GM23248 (cell line): ENCODE data around the gene LINGO1. TPM values are rescaled to one million over a fixed set of nuclear protein-coding genes. Genes with fewer than 3 reads are reported as not detected.

Experiments used
- DNase-seq: peaks from one replicate; pipeline ENCODE4 v3.0.0-alpha.2; 2015
- H2AFZ ChIP-seq: fragments of 200-600 bp; sonication (generic); 2 replicates; pipeline ENCODE4 v1.6.1; 2016; ENCODE audit warnings: antibody characterized with exemption
- H3F3A ChIP-seq: fragments of 200-600 bp; sonication (generic); 2 replicates; pipeline ENCODE4 v1.6.1; 2016; ENCODE audit warnings: mild to moderate bottlenecking, antibody characterized with exemption, mixed run types; ENCODE audit not compliant: insufficient read depth
- H3K27ac ChIP-seq: fragments of 200-600 bp; sonication (generic); 2 replicates; pipeline ENCODE4 v1.5.1; 2016; ENCODE audit warnings: mild to moderate bottlenecking
- H3K27me3 ChIP-seq: fragments of 200-600 bp; sonication (generic); replicated peaks from 2 replicates; pipeline ENCODE4 v1.6.1; 2016; ENCODE audit warnings: mild to moderate bottlenecking; ENCODE audit not compliant: insufficient read depth
- H3K36me3 ChIP-seq: fragments of 200-600 bp; sonication (generic); 2 replicates; pipeline ENCODE4 v1.6.1; 2016; ENCODE audit warnings: low read depth, mild to moderate bottlenecking
- H3K4me1 ChIP-seq: fragments of 200-600 bp; sonication (generic); 2 replicates; pipeline ENCODE4 v1.6.1; 2016; ENCODE audit warnings: mild to moderate bottlenecking; ENCODE audit not compliant: insufficient read depth
- H3K4me2 ChIP-seq: fragments of 200-600 bp; sonication (generic); one replicate; pipeline ENCODE4 v1.6.1; 2016; ENCODE audit warnings: mild to moderate bottlenecking; ENCODE audit not compliant: unreplicated experiment
- H3K4me3 ChIP-seq: fragments of 200-600 bp; sonication (generic); 2 replicates; pipeline ENCODE4 v1.5.1; 2016; ENCODE audit warnings: mild to moderate bottlenecking
- H3K79me2 ChIP-seq: fragments of 200-600 bp; sonication (generic); 2 replicates; pipeline ENCODE4 v1.6.1; 2016; ENCODE audit warnings: mild to moderate bottlenecking; ENCODE audit not compliant: insufficient read depth
- H3K9ac ChIP-seq: fragments of 200-600 bp; sonication (generic); 2 replicates; pipeline ENCODE4 v1.6.1; 2016; ENCODE audit warnings: mild to moderate bottlenecking
- H3K9me2 ChIP-seq: fragments of 200-600 bp; sonication (generic); 2 replicates; pipeline ENCODE4 v1.6.1; 2016; ENCODE audit warnings: mixed run types, mild to moderate bottlenecking, moderate library complexity; ENCODE audit not compliant: insufficient read depth
- H3K9me3 ChIP-seq: fragments of 200-600 bp; sonication (generic); one replicate; pipeline ENCODE4 v1.6.1; 2017; ENCODE audit warnings: low read depth
- H4K20me1 ChIP-seq: fragments of 200-600 bp; sonication (generic); 2 replicates; pipeline ENCODE4 v1.6.0; 2016; ENCODE audit not compliant: insufficient read depth
- EZH2 ChIP-seq: fragments of 200-600 bp; sonication (generic); IDR thresholded peaks from 2 replicates; pipeline ENCODE4 v1.6.1; 2018; ENCODE audit warnings: antibody characterized with exemption, mild to moderate bottlenecking; ENCODE audit not compliant: insufficient read depth, poor library complexity, severe bottlenecking
- EZH2phosphoT487 ChIP-seq: fragments of 200-600 bp; sonication (generic); IDR thresholded peaks from 2 replicates; pipeline ENCODE4 v1.6.1; 2018; ENCODE audit warnings: antibody characterized with exemption, moderate library complexity, mild to moderate bottlenecking, low read depth; ENCODE audit not compliant: insufficient read depth
- WGBS, 2 experiments: methylation state at CpG; one replicate each; pipeline ENCODE4 v1.1.6; 2015 to 2017; ENCODE audit warnings: low lambda C conversion rate in 2 of 2, low coverage in 1 of 2; ENCODE audit errors: missing lambda C conversion rate in 2 of 2; 5-methylcytosine and 5-hydroxymethylcytosine counted together
- in situ Hi-C: fragments of 300-500 bp; cut with MboI; formaldehyde crosslinking; loops from 2 replicates; pipeline ENCODE4 v1.15.0; 2020
- polyA plus RNA-seq: library from polyadenylated mRNA; unstranded; fragments of >200 nt; fragmentation: Nextera tagmentation; extraction: Ambion mirVana; gene quantifications from 2 replicates; pipeline ENCODE4 v1.2.1, GENCODE V29; 2016
- total RNA-seq: library from RNA; depleted of rRNA; stranded (reverse); fragments of >200 nt; shearing (Covaris generic); gene quantifications from 2 replicates; pipeline ENCODE4 v1.2.3, GENCODE V29; 2014; rRNA removed

The LINGO1 gene, protein sequence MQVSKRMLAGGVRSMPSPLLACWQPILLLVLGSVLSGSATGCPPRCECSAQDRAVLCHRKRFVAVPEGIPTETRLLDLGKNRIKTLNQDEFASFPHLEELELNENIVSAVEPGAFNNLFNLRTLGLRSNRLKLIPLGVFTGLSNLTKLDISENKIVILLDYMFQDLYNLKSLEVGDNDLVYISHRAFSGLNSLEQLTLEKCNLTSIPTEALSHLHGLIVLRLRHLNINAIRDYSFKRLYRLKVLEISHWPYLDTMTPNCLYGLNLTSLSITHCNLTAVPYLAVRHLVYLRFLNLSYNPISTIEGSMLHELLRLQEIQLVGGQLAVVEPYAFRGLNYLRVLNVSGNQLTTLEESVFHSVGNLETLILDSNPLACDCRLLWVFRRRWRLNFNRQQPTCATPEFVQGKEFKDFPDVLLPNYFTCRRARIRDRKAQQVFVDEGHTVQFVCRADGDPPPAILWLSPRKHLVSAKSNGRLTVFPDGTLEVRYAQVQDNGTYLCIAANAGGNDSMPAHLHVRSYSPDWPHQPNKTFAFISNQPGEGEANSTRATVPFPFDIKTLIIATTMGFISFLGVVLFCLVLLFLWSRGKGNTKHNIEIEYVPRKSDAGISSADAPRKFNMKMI
- total RNA-seq, result not detected in 2 replicates
- not detected in 2 replicates for polyA plus RNA-seq

- DNase-seq, result peak; percentile 50
- peak within 1 kb of the TSS; percentile 59 for H3K4me2 ChIP-seq
- H3K79me2 ChIP-seq, result no peaks in the 10 kb centered on the region
- peak within 1 kb of the TSS; percentile 70 for H3K4me3 ChIP-seq
- H3K27me3 ChIP-seq, result peaks cover 46% of the 10 kb centered on the region
- no peaks in the 10 kb centered on the region for H3K4me1 ChIP-seq
- peak within 1 kb of the TSS; percentile 86 for H2AFZ ChIP-seq
- no peak for TF ChIP-seq EZH2phosphoT487
- TF ChIP-seq EZH2, result no peak
- peak within 1 kb of the TSS; percentile 37; the same call in 1 of the 2 replicates for H3K9ac ChIP-seq
- H3K27ac ChIP-seq, result no peak within 1 kb of the TSS
- no peaks in the 10 kb centered on the region for H3F3A ChIP-seq
- no peaks in the 10 kb centered on the region for H4K20me1 ChIP-seq
- 1 to 2% methylated on average over 26 to 53 of the region's 88 CpGs for WGBS, 2 experiments
- no peaks in the 10 kb centered on the region for H3K36me3 ChIP-seq
- H3K9me2 ChIP-seq, result no peaks in the 10 kb centered on the region
- in situ Hi-C loops, result no loop called here
- no peaks in the 10 kb centered on the region for H3K9me3 ChIP-seq
These were observed at the start of gene LINGO1 for GRCh38 chr15:77632534-77633133. TSS of gene LINGO1 (minus strand) at chr15:77632912. CDS start at chr15:77632315, 597 bp downstream.

DNA sequence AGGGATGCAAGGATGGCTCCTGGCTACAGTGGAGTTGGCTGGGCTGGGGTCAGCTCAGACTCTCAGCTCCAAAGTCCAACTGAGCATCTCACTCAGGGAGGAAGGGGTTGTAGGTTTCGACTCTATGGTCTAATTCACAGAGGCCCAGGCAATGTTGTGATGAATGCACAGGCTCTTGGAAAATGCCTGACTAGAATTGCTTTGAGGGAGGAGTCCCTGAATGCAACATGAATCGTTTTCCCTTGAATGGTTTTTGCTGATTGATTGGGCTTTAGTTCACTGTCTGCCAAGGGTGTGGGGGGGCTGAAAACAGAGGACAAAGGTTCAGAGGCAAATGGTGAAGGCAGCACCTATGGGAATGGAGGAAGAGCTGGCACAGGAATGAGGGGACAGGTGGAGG, 48.6 kb upstream of the LINGO1 start:
- Histone ChIP-seq H3K4me3 (no peak overlapping the region), H3K36me3 (no peaks in the 10 kb centered on the region), H3K9ac (no peak overlapping the region), H4K20me1 (no peaks in the 10 kb centered on the region), H3F3A (no peaks in the 10 kb centered on the region), H3K9me2 (no peaks in the 10 kb centered on the region), H3K27me3 (peaks cover 46% of the 10 kb centered on the region), H3K4me1 (no peaks in the 10 kb centered on the region), H3K4me2 (no peak overlapping the region), H3K27ac (no peak overlapping the region), H3K79me2 (no peaks in the 10 kb centered on the region), H3K9me3 (no peaks in the 10 kb centered on the region), H2AFZ (no peak overlapping the region)
- DNase-seq, result no peak
- in situ Hi-C loops, result no loop called here
- TF ChIP-seq EZH2 (no peak), EZH2phosphoT487 (no peak)
- WGBS, 2 experiments, result 20 to 21% methylated on average over 2 of the region's 2 CpGs

DNA sequence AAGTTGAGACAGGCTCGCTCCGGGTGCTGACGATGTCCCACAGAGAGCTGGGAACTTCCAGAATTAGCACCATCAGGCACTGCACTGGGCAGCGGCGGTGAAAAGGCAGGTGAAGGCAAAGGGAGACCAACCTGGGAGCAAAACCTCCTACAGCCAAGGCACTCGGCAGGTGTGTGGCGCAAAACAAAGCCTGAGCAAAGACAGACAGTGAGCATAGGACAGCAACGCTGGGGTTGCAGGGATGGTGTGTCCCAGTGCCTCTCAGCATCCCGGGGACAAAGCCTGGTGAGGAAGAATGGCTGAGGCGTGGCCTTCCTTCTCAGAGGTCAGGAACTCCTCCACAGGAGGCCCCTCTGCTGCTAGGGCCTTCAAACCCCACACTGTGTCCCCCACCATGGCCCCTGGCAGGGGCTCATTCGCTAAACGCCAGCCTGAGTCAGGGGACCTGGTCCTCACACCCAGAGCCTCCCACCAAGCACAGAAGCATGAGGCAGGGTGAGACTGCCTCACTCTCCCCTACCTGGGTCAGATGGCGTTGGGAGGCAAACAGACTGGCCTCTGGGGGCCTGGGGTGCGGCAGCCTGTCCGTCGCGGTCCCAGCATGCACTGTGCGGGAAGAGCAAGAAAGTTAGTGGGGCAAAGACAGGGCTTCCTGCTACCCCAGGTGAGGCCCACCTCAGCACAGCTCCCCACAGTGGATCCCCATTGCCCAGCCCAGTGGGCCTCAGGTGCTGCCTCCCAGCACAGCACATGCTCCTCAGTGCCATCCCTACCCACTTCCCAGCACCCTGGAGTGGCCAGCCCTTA, 44.1 kb upstream of the LINGO1 start:
- no peak for DNase-seq
- no peaks in the 10 kb centered on the region for H4K20me1 ChIP-seq
- no peaks in the 10 kb centered on the region for H3K4me1 ChIP-seq
- H2AFZ ChIP-seq, result no peak overlapping the region
- TF ChIP-seq EZH2phosphoT487, result no peak
- no peak for TF ChIP-seq EZH2
- peaks cover 62% of the 10 kb centered on the region for H3K27me3 ChIP-seq
- WGBS, 2 experiments, result 68 to 69% methylated on average over 18 of the region's 18 CpGs
- H3K4me3 ChIP-seq, result no peak overlapping the region
- no peaks in the 10 kb centered on the region for H3K36me3 ChIP-seq
- H3K9me3 ChIP-seq, result no peaks in the 10 kb centered on the region
- in situ Hi-C loops, result no loop called here
- H3K27ac ChIP-seq, result no peak overlapping the region
- H3K4me2 ChIP-seq, result no peak overlapping the region
- no peaks in the 10 kb centered on the region for H3K9me2 ChIP-seq
- no peak overlapping the region for H3K9ac ChIP-seq
- no peaks in the 10 kb centered on the region for H3F3A ChIP-seq
- no peaks in the 10 kb centered on the region for H3K79me2 ChIP-seq

DNA sequence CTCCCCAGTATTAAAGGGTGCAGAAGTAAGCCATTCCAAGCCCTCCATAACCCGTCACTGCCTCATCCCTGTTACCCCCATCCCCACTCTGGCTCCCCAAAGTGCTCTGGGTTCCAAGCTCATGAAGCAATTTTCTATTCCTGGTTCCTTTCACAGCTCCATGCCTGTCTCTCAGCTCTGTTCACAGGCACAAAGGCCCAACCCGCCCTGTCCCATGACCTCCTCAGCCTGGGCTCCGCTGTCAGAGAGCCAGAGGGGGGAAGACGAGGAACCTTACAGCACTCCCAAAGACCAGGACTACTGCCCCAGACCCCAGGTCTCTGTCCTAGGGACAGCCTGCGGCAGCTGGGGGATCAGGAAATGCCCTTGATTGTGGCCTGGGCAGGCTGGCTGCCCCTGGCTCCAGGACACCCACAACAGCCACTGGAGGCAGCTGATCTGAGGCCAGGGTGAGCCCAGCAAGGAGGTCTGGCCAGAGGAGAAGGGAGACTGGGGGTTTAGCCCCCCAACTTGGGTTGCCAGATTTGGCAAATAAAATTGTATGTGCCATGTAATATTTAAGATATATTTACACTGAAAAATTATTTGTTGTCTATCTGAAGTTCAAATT, 43.2 kb upstream of the LINGO1 start:
- 37 to 48% methylated on average over 5 of the region's 5 CpGs for WGBS, 2 experiments
- DNase-seq, result no peak
- in situ Hi-C loops, result no loop called here

More for the DNA sequence above, 43.2 kb upstream of the LINGO1 start:
- H3K79me2 ChIP-seq, result no peaks in the 10 kb centered on the region
- H3K27ac ChIP-seq, result no peak overlapping the region
- TF ChIP-seq EZH2, result no peak
- no peak overlapping the region for H3K4me2 ChIP-seq
- no peak overlapping the region for H3K4me3 ChIP-seq
- H3K27me3 ChIP-seq, result peaks cover 60% of the 10 kb centered on the region
- H4K20me1 ChIP-seq, result no peaks in the 10 kb centered on the region
- no peaks in the 10 kb centered on the region for H3F3A ChIP-seq
- H3K9me3 ChIP-seq, result no peaks in the 10 kb centered on the region
- no peaks in the 10 kb centered on the region for H3K36me3 ChIP-seq
- H3K9me2 ChIP-seq, result no peaks in the 10 kb centered on the region
- no peak overlapping the region for H2AFZ ChIP-seq
- H3K9ac ChIP-seq, result no peak overlapping the region
- no peaks in the 10 kb centered on the region for H3K4me1 ChIP-seq
